ENCODE results near the gene LCN1.

Gene LCN1

DNA sequence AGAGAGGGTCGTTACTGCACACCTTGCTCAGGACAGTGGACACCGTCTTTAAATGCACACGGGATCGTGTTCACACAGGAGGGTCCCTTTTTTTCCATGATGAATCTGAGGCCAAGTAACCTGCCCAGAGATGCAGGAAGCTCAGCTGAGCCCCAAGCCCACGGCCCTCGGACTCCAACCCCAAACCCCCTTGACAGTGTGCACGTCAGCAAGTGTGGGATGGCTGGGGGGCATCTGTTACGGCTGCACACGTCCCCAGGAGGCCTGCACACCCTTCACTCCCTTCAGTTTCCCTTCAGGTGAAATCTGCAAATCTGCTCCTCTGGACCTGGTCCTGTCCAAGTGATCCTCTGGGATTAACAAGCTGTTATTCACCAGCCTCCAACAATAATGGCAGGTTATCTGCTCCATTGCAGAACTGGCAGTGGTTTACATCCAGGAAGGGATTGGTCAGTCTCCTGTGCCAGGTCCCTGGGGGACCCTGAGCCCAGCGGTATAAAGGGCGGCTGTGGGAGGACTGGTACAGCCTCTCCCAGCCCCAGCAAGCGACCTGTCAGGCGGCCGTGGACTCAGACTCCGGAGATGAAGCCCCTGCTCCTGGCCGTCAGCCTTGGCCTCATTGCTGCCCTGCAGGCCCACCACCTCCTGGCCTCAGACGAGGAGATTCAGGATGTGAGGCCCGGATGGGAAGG, at the start of gene LCN1:
LCN1 (plus strand) TSS at position 525 of the 692 bp plus-strand sequence; CDS start at position 583, 58 bp downstream.
- no peak for DNase-seq (ENCODE audit: low spot score)

DNA sequence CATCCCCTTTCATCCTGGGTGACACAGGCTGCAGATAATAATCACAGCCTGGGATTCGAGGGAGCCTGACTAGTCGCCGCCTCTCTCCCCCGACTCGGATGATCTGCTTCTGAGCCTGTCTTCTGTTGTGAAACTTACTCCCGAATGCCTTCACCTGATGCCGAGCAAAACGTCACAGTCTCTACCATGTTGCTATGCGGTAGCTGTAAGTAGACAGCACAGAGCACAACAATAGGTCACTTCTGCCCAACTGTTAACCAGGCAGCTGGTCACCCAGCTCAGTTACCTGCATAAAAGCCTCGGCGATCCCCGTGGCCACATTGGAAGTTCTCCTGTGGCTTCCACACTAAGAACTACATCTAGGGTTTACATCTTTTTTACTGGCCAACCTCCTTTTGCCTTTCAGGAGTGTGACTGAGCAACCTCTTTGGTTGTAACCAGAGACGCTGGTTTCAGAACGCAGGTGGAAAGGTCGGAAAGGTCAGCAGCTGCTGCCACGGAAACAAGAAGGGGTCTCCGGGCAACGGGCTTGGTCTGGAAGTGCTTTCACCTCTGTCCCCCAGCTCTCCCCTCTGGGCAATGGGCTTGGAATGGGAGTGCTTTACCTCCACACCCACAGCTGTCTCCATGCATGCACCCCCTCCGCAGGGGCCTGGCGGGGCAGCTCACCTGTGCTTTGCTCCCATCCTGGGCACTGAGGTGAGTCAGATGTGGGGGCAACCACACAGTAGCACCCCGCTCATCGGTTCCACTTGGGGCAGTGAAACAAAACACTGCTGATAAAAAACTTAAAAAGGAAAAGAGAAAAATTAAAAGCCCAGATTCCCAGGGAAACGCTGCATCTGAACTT, 49.2 kb upstream of the LCN1 start:
- no peak for DNase-seq (ENCODE audit: low spot score)

DNA sequence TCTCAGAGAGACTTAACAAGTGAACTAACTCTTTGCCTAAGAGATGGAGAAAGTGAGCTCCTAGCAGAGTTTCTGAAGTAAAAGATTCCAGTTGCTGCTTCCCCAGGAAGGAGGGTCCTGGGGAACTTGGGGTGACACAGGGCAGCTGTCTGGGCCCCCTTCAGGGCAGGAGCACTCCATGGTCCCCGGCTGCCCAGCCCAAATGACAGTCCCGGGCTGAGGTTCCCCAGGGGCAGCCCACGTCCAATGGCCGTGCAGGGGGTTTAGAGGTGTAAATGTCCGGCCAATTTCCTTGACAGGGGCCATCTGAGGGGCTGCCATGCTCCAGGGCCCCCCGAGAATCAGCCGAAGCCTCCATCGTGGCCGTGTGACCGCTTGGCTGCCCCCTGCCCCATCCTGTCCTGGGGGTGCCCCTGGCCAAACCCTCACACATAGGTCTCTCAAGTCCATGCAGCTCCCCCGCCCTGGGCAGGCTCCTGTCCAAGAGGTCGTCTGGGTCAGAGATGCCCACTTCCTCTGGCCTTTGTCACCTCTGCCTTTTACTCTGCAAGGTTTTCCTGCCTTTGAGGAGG, 47.2 kb upstream of the LCN1 start:
- DNase-seq (ENCODE audit: low spot score), result no peak

DNA sequence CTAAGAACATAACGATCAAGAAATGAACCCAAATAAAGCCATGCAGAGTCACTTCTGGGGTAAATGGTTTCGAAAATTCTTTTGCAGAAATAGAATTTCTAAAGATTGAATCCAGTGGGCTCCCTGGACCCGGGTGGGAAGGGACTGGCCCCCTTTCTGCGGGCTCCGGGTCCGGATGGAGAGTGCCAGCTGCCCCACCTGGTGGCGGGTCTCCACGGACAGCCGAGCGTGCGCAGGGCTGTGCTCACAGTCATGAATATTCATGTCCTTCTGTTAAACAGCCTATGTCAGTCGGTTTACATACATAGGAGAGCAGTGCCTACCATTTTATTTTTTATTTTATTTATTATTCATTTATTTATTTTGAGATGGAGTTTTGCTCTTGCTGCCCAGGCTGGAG, 46.3 kb upstream of the LCN1 start:
- DNase-seq (ENCODE audit: low spot score), result peak; percentile 42

DNA sequence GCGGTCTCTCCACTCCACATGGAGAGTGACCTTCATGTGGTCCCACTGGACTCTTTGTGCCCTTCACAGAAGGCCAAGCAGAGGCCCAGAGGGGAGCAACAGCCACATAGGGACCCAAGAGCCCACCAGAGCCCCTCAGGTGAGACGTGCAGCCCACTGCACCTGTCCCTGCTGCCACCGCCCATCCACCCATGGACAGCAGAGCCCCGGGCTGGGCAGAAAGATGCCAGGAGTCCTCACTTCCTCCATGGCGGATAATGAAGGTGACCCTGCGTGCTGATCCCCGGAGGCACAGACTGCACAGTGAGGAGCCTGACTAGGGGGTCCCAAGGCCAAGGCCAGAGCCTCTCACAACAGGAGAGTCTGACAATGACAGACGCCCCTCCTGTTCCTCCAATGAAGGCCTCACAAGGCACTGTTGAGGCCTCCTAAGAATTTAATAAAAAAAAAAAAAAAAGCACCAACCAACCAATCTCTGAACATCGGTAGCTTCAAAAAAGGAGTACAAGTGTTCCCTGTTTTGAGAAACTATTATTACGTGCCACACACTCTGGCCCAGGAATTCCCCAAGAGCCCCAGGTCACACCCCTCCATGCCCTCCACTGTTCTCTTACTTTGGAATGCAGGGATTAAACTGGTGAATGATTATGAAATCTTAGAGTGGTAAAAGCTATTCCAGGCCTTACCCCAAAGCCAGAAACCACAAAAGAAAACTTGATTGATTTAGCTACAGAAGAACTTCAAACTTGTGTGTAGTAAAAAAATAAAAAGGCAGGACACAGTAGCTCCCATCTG, 44.5 kb upstream of the LCN1 start:
- peak; percentile 75 for DNase-seq (ENCODE audit: low spot score)

DNA sequence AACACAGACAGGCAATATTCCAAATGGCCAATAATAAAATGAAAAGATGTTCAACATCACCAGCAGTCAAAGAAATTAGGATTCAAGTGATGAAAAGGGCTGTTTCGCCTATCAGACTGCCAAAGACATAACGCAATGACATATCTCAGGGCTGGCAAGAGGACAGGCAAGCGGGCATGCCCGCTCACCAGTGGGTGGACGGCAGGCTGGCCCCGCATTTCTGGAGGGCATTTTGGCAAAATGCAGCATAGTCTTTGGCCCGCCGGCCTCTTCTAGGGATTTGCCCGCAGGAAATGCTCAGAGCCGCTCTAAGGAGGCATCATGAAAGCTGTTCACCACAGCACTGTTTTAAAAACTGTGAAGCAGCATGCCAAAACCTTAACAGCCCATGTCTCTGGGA, 43.0 kb upstream of the LCN1 start:
- DNase-seq (ENCODE audit: low spot score), result no peak

DNA sequence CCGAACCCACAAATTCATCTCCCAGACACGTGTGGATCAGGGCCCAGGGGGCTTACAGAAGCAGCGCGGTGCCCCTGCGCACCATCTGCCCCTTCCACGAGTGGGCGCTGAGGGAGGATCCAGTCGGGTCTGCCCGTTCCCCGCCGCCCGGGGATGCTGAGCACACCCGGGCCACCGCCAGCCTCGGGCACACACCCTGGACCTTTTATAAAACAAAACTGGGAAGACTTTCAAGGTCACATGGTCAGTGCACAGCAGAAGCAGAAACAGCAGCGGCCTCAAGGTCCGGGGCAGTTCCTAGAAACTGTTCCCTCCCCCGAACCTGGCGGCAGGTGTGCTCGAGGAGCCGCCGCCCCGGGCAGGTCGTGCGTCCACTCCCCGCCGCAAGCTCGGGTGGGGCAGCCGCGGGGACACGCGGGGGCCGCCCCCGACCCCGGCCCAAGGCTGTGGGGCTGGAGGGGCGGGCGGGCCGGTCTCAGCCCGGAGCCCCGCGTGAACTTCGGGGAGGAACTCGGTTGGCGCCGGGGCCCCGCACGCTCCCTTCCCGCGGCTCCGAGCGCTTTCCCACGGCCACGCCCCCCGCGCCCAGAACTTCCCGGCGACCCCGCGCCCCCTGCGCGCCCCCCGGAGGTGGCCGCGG, 42.3 kb upstream of the LCN1 start:
- DNase-seq (ENCODE audit: low spot score), result peak; percentile 53

DNA sequence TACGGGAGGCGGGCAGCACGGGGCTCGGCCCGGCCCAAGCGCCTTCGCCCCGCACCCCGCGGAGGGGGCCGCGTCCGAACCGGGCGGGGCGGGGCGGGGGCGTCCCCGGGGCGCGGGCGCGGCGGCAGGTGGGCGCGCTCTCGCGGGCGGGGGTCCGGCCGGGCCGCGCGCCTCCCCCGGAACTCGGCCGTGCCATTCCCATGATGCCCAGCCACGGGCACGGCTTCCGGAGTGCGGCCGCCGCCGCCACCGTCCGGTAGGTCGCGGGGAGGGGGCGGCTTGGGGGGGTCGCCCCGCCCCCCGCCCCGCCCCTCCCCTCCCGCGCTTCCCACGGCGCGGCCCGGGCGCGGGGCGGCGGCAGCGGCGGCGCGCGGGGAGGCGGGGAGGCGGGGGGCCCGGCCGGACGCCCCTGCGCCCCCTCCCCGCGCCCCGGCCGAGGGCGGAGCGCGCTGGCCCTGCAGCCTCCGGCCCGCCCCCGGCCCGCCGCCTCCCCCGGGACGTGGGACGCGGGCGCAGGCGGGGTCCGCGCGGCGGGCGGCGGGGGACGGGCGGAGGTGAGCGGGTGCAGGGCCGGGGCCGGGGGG, 41.7 kb upstream of the LCN1 start, which contains the start of gene PPP1R26:
PPP1R26 (plus strand) TSS at position 314 of the 584 bp plus-strand sequence. CDS start 4,729 bp downstream, outside the sequence.
- peak; percentile 57 for DNase-seq (ENCODE audit: low spot score)

DNA sequence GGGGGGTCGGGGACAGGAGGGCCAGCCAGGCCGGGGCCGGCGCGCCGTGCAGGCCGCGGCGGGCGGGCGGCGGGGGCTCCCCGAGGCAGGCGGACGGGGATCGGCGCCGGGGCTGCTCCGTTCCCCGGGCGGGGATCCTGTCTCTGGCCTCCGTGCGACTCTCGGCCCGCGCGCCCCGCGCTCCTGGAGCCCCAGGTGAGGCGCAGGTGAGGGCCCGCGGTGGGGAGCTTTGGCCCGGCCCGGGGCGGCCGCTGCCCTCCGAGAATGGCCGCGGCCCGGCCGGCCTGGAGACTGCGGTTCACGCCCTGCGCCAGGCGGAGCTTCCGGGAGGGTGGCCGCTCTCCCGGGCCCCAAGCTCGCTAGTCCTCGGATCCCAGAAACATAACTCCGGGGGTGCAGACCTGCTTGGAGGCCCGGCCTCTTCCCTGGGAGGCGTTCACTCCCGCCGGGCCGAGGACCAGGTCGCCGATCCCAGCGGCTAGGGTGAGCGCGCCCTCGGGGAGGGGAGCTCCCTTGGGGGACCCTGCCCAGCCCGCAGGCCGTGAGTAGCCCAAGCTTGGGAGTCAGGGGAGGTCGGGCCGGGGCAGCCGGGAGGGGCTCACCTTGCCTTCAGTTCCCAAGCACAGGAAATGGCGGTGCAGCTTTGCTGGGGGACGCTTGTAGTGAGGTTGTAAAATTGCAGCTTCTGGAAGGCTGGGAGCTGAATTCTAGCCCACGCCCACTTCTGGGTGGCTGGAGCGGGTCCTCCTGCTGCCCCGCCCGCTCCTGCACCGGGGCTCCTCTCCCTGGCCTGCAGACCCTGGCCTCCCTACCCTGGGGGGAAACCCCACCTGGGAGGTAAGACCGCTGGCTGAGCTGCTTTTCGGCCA, 40.9 kb upstream of the LCN1 start:
- DNase-seq (ENCODE audit: low spot score), result peak; percentile 56

DNA sequence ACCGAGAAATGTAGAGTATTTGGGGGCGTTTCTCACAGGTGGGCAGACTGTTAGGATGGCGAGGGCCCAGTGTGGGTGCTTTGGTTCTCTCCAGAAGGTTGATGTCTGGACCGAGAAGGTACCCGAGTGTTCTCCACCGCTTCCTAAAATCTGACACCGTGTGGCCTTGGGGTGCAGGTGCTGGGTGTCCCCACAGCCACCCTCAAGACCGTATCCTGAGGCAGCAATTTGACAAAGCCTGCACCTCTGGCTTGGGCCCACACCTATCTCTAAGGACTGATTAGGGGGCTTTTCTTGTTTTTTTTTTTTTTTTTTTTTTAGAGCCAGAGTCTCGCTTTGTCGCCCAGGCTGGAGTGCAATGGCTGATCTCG, 40.3 kb upstream of the LCN1 start:
- DNase-seq (ENCODE audit: low spot score), result no peak

DNA sequence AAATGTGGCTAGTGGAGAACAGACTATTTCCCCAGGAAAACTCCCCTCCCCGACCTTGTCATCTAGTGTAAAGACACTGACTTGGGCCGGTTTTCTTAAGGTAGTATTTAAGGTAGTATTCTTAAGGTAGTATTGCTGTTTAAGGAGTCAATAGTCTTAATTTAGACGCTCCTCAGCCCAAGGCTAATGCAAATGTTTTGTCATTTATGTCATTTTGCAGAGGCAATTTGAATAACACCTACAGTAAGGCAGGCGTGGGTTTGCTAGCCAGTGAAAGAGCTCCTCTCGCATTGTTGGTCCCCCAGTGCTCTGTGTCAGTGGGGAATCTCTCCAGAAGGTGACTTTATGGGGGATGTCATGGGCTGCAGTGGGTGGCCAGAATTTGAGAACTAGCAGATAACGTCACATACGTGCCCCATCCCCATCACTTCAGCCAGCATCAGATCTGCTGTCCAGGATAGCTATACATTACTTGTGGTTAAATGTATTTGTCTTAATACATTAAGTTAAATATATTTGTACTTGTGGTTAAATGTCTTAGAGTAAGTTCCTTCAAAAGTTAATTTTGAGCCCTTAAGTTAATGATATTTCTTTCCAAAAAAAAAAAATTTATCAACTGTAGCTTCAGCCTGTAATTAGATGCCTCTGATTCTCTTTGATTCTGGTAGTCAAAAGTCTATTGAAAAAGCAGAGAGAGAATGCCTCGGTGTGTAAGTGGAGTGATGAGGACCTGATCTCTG, 39.1 kb upstream of the LCN1 start:
- DNase-seq (ENCODE audit: low spot score), result no peak

DNA sequence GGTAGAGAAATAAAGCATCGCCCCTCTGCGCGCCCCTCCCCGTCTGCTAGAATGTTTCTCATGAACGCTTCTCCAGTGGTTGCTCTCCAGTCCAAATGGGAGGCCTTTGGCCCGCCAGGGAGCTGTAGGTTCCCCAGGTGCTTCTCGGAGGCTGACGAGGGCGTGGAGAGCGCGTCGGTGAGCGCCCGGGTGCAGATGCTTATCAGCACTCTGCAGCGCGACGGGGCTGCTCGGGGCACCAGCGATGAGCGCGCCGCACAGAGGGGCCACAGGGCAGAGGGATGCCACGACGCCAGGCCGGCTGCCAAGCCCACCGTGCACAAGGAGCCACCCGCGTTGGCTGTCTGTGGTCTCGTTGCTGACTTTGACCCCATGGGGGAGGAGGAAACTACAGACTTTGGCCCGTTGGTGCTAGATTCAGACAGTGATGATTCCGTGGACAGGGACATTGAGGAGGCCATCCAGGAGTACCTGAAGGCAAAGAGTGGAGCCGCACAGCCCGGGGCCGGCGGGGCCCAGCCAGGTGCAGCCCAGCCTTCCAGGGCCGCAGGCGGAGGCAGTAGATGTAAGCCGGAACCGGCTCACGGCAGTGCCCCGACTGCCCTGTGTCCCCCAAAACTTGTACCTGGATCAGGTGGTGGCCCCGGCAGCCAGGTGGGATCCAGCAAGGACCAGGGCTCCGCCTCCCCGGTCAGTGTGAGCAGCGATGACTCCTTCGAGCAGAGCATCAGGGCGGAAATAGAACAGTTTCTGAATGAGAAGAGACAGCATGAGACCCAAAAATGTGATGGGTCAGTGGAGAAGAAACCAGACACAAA, 36.6 kb upstream of the LCN1 start:
- no peak for DNase-seq (ENCODE audit: low spot score)

DNA sequence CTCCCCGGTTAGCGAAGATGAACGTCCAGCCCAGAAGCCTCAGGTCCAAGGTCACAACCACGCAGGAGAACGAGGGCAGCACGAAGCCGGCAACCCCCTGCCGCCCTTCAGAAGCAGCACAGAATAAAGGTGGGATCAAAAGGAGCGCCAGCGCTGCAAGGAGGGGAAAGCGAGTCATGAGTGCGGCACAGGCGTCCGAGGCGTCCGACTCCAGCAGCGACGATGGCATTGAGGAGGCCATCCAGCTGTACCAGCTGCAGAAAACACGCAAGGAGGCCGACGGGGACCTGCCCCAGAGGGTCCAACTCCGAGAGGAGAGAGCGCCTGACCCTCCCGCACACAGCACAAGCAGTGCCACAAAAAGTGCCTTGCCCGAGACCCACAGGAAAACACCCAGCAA, 35.9 kb upstream of the LCN1 start:
- DNase-seq (ENCODE audit: low spot score), result no peak

DNA sequence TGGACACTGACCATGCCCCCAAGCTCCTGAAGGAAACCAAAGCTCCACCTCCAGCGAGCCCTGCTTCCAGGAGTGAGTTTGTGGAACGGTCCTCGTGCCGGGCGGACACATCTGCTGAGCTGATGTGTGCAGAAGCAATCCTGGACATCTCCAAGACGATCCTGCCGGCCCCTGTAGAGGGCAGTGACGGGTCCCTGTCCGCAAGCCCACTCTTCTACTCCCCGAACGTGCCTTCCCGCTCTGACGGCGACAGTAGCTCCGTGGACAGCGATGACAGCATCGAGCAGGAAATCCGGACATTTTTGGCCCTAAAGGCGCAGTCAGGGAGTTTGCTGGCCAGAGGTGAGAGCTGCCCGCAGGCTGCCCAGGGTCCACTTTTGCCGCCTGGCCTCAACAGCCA, 35.4 kb upstream of the LCN1 start:
- no peak for DNase-seq (ENCODE audit: low spot score)

DNA sequence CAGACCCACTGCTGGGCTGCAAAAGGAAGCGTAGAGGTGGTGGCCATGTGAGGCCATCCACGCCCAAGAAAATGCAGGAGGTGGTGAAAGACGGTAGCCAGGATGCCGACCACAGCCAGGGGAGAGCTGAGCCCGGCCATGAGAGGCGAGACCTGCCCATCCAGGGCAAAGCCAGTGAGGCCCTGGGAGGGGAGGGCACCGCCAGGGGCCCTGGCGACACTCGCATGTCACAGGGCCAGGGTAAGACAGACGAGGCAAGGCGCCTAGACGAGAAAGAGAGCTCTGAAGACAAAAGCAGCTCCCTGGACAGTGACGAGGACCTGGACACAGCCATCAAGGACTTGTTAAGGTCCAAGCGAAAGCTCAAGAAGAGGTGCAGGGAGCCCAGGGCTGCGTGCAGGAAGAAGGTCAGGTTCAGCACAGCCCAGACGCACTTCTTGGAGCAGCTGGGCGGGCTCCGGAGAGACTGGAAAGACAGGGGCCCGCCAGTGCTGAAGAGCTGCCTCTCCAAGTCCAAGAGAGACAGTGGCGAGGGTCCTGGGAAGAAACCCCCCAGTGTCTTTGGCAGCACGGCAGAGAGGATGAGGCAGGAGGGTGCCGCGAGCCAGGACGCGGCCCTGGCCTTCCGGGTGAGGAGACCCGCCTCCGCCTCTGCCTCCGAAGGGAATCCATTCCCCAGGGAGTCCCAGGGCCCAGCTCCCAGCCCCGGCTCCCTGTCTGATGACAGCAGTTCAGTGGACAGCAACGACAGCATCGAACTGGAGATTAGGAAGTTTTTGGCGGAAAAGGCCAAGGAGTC, 34.8 kb upstream of the LCN1 start:
- no peak for DNase-seq (ENCODE audit: low spot score)

DNA sequence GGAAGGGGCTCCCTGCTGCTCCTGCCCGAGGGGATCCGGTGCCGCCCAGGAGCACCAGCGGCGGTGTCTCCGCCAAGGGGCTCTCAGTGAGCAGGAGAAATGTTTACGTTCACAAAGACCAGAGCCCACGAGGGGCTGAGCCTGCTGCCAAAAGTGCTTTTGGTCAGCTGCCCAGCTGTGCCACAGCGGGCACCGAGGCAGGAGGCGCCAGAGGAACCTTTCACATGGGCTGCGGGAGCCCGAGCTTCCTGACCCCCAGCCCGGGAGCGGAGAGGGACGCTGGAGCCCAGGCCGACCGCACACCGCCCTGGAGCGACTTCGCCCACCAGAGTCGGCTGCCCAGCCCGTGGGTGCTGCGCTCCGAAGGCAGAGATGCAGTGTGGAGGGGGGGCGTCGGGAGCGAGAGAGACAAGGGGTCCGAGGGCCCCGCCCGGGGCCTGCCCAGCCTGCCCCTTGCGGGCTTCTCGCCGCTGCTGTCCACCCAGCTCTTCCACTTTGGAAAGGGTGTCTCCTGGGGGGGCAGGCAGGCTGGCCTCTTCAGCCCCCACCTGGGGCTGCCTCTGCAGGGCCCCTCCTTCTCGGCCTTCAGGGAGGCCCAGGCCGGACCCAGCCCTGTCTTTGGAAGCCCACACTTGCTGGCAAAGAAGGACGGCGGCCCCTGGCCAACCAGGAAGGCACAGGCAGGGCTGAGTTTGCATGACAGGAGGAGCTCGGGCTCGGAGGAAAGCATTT, 33.8 kb upstream of the LCN1 start:
- no peak for DNase-seq (ENCODE audit: low spot score)

DNA sequence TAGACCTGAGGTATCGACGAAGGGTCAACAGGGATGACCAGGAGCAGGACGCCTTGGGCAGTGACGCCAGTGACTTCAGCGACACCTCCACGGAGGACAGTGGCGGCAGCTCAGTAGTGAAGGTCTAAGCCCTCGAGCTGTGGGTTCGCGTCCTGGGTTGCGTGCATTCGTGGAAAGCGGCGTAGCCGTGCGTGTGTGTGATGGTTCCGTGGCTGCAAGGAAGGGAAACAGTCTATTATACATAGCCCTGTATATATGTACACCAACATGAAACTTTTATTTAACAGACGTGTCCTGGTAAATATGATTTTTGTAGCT, 33.3 kb upstream of the LCN1 start:
- DNase-seq (ENCODE audit: low spot score), result no peak
